Neural progenitor cell (in vitro differentiated cells): ENCODE results near the gene LRP1B. TPM values are rescaled to one million over a fixed set of nuclear protein-coding genes. Genes with fewer than 3 reads are reported as not detected.

ENCODE experiments used
- DNase-seq: peaks from one replicate; pipeline ENCODE4 v3.0.0-alpha.2; 2016; ENCODE audit warnings: low spot score
- H2AFZ ChIP-seq: fragments of 200-600 bp; sonication (generic); replicated peaks from 2 replicates; pipeline ENCODE4 v1.6.1; 2016; ENCODE audit warnings: antibody characterized with exemption
- H3F3A ChIP-seq: fragments of 200-600 bp; sonication (generic); 2 replicates; pipeline ENCODE4 v1.6.1; 2016; ENCODE audit warnings: antibody characterized with exemption, low read depth
- H3K27ac ChIP-seq: fragments of 200-600 bp; sonication (generic); 2 replicates; pipeline ENCODE4 v1.5.1; 2016; ENCODE audit warnings: mild to moderate bottlenecking
- H3K27me3 ChIP-seq: fragments of 200-600 bp; sonication (generic); 2 replicates; pipeline ENCODE4 v1.6.1; 2016; ENCODE audit warnings: mild to moderate bottlenecking, moderate library complexity
- H3K36me3 ChIP-seq: fragments of 200-600 bp; sonication (generic); 2 replicates; pipeline ENCODE4 v1.5.1; 2016
- H3K4me1 ChIP-seq: fragments of 200-600 bp; sonication (generic); 2 replicates; pipeline ENCODE4 v1.6.1; 2016; ENCODE audit warnings: mixed run types
- H3K4me2 ChIP-seq: fragments of 200-600 bp; sonication (generic); 2 replicates; pipeline ENCODE4 v1.6.1; 2016
- H3K4me3 ChIP-seq: fragments of 200-600 bp; sonication (generic); 2 replicates; pipeline ENCODE4 v1.5.1; 2016
- H3K79me2 ChIP-seq: fragments of 200-600 bp; sonication (generic); 2 replicates; pipeline ENCODE4 v1.6.1; 2016; ENCODE audit warnings: low read depth
- H3K9ac ChIP-seq: fragments of 200-600 bp; sonication (generic); 2 replicates; pipeline ENCODE4 v1.6.1; 2016
- H3K9me3 ChIP-seq: fragments of 200-600 bp; sonication (generic); 2 replicates; pipeline ENCODE4 v1.5.1; 2016; ENCODE audit warnings: low read depth
- H4K20me1 ChIP-seq: fragments of 200-600 bp; sonication (generic); 2 replicates; pipeline ENCODE4 v1.6.1; 2016; ENCODE audit warnings: low read depth
- H3K27ac Mint-ChIP-seq: 3 replicates; pipeline ENCODE4 v1.8.0; 2021; ENCODE audit warnings: mixed read lengths
- H3K27me3 Mint-ChIP-seq: 2 replicates; pipeline ENCODE4 v1.8.0; 2022; ENCODE audit warnings: low read depth, mild to moderate bottlenecking, inconsistent platforms, moderate library complexity, mixed read lengths; ENCODE audit not compliant: insufficient read depth
- H3K36me3 Mint-ChIP-seq: 3 replicates; pipeline ENCODE4 v1.8.0; 2021; ENCODE audit warnings: mixed read lengths
- H3K4me1 Mint-ChIP-seq: 3 replicates; pipeline ENCODE4 v1.8.0; 2021; ENCODE audit warnings: mixed read lengths
- H3K4me3 Mint-ChIP-seq: 3 replicates; pipeline ENCODE4 v1.8.0; 2021; ENCODE audit warnings: mild to moderate bottlenecking, moderate library complexity, mixed read lengths
- H3K9me3 Mint-ChIP-seq: 3 replicates; pipeline ENCODE4 v1.8.0; 2020; ENCODE audit warnings: mixed read lengths
- EZH2 ChIP-seq: fragments of 200-600 bp; sonication (generic); IDR thresholded peaks from 2 replicates; pipeline ENCODE4 v1.6.1; 2017; ENCODE audit warnings: antibody characterized with exemption, mild to moderate bottlenecking, moderate library complexity
- EZH2phosphoT487 ChIP-seq: fragments of 200-600 bp; sonication (generic); IDR thresholded peaks from 2 replicates; pipeline ENCODE4 v1.6.1; 2017; ENCODE audit warnings: antibody characterized with exemption
- total RNA-seq: library from RNA; depleted of rRNA; stranded (reverse); fragments of >200 nt; gene quantifications from 2 replicates; pipeline ENCODE4 v1.2.3, GENCODE V29; 2015; ENCODE audit warnings: low replicate concordance
- TF ChIP-seq, protein P1 (sequence below): fragments of 200-600 bp; sonication (generic); IDR thresholded peaks from 2 replicates; pipeline ENCODE4 v1.5.1; 2017; ENCODE audit warnings: antibody characterized with exemption, mild to moderate bottlenecking

LRP1B gene
- total RNA-seq, 1 donor from 2014 or later, result not detected

- no peak overlapping the region for H3K4me2 ChIP-seq
- no peaks in the 10 kb centered on the region for H3F3A ChIP-seq
- H3K4me1 ChIP-seq, result no peaks in the 10 kb centered on the region
- no peaks in the 10 kb centered on the region for H4K20me1 ChIP-seq
- no peak overlapping the region for H2AFZ ChIP-seq
- no peak overlapping the region for H3K27ac ChIP-seq
- DNase-seq, result no peak
- H3K4me3 ChIP-seq, result no peak overlapping the region
- H3K79me2 ChIP-seq, result no peaks in the 10 kb centered on the region
- no peaks in the 10 kb centered on the region for H3K36me3 ChIP-seq
- no peaks in the 10 kb centered on the region for H3K9me3 ChIP-seq
- no peaks in the 10 kb centered on the region for H3K4me1 Mint-ChIP-seq
- H3K27me3 Mint-ChIP-seq, result no peaks in the 10 kb centered on the region
- no peak overlapping the region for H3K9ac ChIP-seq
- no peak overlapping the region for H3K4me3 Mint-ChIP-seq
- no peaks in the 10 kb centered on the region for H3K27me3 ChIP-seq
- H3K9me3 Mint-ChIP-seq, result no peaks in the 10 kb centered on the region
- H3K27ac Mint-ChIP-seq, result no peak overlapping the region
- no peaks in the 10 kb centered on the region for H3K36me3 Mint-ChIP-seq
- TF ChIP-seq, protein P1, sequence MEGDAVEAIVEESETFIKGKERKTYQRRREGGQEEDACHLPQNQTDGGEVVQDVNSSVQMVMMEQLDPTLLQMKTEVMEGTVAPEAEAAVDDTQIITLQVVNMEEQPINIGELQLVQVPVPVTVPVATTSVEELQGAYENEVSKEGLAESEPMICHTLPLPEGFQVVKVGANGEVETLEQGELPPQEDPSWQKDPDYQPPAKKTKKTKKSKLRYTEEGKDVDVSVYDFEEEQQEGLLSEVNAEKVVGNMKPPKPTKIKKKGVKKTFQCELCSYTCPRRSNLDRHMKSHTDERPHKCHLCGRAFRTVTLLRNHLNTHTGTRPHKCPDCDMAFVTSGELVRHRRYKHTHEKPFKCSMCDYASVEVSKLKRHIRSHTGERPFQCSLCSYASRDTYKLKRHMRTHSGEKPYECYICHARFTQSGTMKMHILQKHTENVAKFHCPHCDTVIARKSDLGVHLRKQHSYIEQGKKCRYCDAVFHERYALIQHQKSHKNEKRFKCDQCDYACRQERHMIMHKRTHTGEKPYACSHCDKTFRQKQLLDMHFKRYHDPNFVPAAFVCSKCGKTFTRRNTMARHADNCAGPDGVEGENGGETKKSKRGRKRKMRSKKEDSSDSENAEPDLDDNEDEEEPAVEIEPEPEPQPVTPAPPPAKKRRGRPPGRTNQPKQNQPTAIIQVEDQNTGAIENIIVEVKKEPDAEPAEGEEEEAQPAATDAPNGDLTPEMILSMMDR, result no peak
Observed at GRCh38 chr2:141341444-141341843, 789.4 kb downstream of the LRP1B start.

GRCh38 chr2:141331127-141331526 is 799.7 kb downstream of the LRP1B start:
- Histone ChIP-seq H3K9me3 (no peaks in the 10 kb centered on the region), H3K27me3 (no peaks in the 10 kb centered on the region), H2AFZ (no peak overlapping the region), H3K4me3 (no peak overlapping the region), H3K9ac (no peak overlapping the region), H3F3A (no peaks in the 10 kb centered on the region), H3K27ac (no peak overlapping the region), H3K4me2 (no peak overlapping the region), H3K79me2 (no peaks in the 10 kb centered on the region), H3K4me1 (no peaks in the 10 kb centered on the region), H4K20me1 (no peaks in the 10 kb centered on the region), H3K36me3 (no peaks in the 10 kb centered on the region)
- no peaks in the 10 kb centered on the region for H3K4me1 Mint-ChIP-seq
- no peak for DNase-seq
- H3K27me3 Mint-ChIP-seq, result no peaks in the 10 kb centered on the region
- TF ChIP-seq EZH2phosphoT487, result no peak
- no peak for TF ChIP-seq EZH2
- TF ChIP-seq, protein P1, result no peak
- H3K36me3 Mint-ChIP-seq, result no peaks in the 10 kb centered on the region
- no peaks in the 10 kb centered on the region for H3K9me3 Mint-ChIP-seq
- H3K27ac Mint-ChIP-seq, result no peak overlapping the region
- no peak overlapping the region for H3K4me3 Mint-ChIP-seq

DNA sequence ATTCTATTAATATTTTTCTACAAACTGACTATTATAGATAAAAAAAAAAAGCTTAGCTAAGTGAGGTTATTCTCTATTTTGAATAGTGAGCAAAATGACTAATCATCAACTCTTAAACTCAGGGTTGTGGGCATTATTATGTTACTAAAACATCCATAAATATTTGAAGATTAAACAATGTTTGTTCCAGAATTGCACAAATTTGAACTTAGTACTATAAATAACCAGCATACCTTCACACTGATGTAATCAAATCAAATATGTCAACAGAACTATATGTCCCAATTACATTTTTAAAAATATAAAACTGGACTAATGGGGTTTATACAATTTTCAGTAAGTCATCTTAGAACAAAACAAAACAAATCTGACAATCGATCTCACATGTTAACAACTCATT is 800.9 kb downstream of the LRP1B start:
- Histone ChIP-seq H3K79me2 (no peaks in the 10 kb centered on the region), H3K36me3 (no peaks in the 10 kb centered on the region), H3K4me1 (no peaks in the 10 kb centered on the region), H3K27me3 (no peaks in the 10 kb centered on the region), H3K9me3 (no peaks in the 10 kb centered on the region), H3K9ac (no peak overlapping the region), H3F3A (no peaks in the 10 kb centered on the region), H3K4me2 (no peak overlapping the region), H3K27ac (no peak overlapping the region), H3K4me3 (no peak overlapping the region), H2AFZ (no peak overlapping the region), H4K20me1 (no peaks in the 10 kb centered on the region)
- H3K27me3 Mint-ChIP-seq, result no peaks in the 10 kb centered on the region
- DNase-seq, result no peak
- TF ChIP-seq, protein P1, result no peak
- no peak for TF ChIP-seq EZH2
- TF ChIP-seq EZH2phosphoT487, result no peak
- no peak overlapping the region for H3K27ac Mint-ChIP-seq
- no peaks in the 10 kb centered on the region for H3K4me1 Mint-ChIP-seq
- H3K9me3 Mint-ChIP-seq, result no peaks in the 10 kb centered on the region
- no peak overlapping the region for H3K4me3 Mint-ChIP-seq
- H3K36me3 Mint-ChIP-seq, result no peaks in the 10 kb centered on the region

DNA sequence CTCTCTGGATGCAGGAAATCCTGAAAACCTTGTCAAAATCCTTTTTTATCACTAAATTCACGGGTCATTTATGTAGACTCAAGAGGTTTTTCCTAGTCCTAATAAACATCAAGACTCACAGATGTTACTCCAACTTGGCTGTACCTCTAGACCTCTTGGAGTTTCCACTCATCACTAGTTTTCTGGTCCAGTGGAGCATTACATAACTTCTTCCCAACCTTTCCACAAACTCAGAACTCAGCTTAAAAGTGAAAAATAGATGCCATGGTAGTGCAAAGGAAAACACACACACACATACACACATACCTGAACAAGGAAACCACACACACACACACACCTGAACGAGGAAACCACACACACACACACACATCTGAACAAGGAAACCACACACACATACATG is 807.2 kb downstream of the LRP1B start:
- Histone ChIP-seq H3K4me3 (no peak overlapping the region), H3K27me3 (no peaks in the 10 kb centered on the region), H3K9ac (no peak overlapping the region), H2AFZ (no peak overlapping the region), H3F3A (no peaks in the 10 kb centered on the region), H3K27ac (no peak overlapping the region), H3K4me2 (no peak overlapping the region), H3K9me3 (no peaks in the 10 kb centered on the region), H3K79me2 (no peaks in the 10 kb centered on the region), H3K36me3 (no peaks in the 10 kb centered on the region), H4K20me1 (no peaks in the 10 kb centered on the region), H3K4me1 (no peaks in the 10 kb centered on the region)
- no peak overlapping the region for H3K4me3 Mint-ChIP-seq
- H3K4me1 Mint-ChIP-seq, result no peaks in the 10 kb centered on the region
- H3K27ac Mint-ChIP-seq, result no peak overlapping the region
- H3K27me3 Mint-ChIP-seq, result peaks cover 2% of the 10 kb centered on the region
- no peak for TF ChIP-seq EZH2
- no peak for TF ChIP-seq EZH2phosphoT487
- TF ChIP-seq, protein P1, result no peak
- H3K9me3 Mint-ChIP-seq, result no peaks in the 10 kb centered on the region
- no peak for DNase-seq
- no peaks in the 10 kb centered on the region for H3K36me3 Mint-ChIP-seq
